WTC11 (cell line): ENCODE measurements around the gene ZBP1. TPM values are rescaled to one million over a fixed set of nuclear protein-coding genes. Genes with fewer than 3 reads are reported as not detected.

ENCODE experiments used
- ATAC-seq: fragments of 200-7000 bp; cut with Tn5 transposase; 2 replicates; pipeline ENCODE4 v1.10.0; 2021; ENCODE audit warnings: mild to moderate bottlenecking, moderate library complexity
- CTCF ChIA-PET: fragments of 300-600 bp; sonication (Branson Sonifier 250); formaldehyde crosslinking; loops from one replicate; lab custom pipeline; 2021; ENCODE audit warnings: antibody characterized with exemption; lab: Charles Lee
- POLR2A ChIA-PET: fragments of 350-600 bp; sonication (Branson Sonifier 250); formaldehyde crosslinking; loops from one replicate; lab custom pipeline; 2021; ENCODE audit warnings: antibody characterized with exemption; lab: Charles Lee
- DNase-seq: peaks from one replicate; pipeline ENCODE4 v3.0.0; 2021; ENCODE audit warnings: low spot score
- H3K27ac Mint-ChIP-seq: 2 replicates; pipeline ENCODE4 v1.8.0; 2021; ENCODE audit warnings: mixed read lengths
- H3K27me3 Mint-ChIP-seq: 2 replicates; pipeline ENCODE4 v1.8.0; 2021; ENCODE audit warnings: low read depth, mild to moderate bottlenecking, moderate library complexity, mixed read lengths
- H3K36me3 Mint-ChIP-seq: 2 replicates; pipeline ENCODE4 v1.8.0; 2021; ENCODE audit warnings: mixed read lengths
- H3K4me1 Mint-ChIP-seq: 2 replicates; pipeline ENCODE4 v1.8.0; 2022; ENCODE audit warnings: mixed read lengths
- H3K4me3 Mint-ChIP-seq: 2 replicates; pipeline ENCODE4 v1.8.0; 2021; ENCODE audit warnings: mild to moderate bottlenecking, moderate library complexity, mixed read lengths
- H3K9me3 Mint-ChIP-seq: 2 replicates; pipeline ENCODE4 v1.8.0; 2021; ENCODE audit warnings: mixed read lengths
- ATF3 ChIP-seq: sonication (generic); formaldehyde crosslinking; conservative IDR thresholded peaks from 2 replicates; pipeline ENCODE4 v1.8.1; 2022; ENCODE audit warnings: mild to moderate bottlenecking, missing genetic modification reagents
- CBFB ChIP-seq: sonication (generic); formaldehyde crosslinking; IDR thresholded peaks from 2 replicates; pipeline ENCODE4 v1.8.1; 2022; ENCODE audit warnings: mild to moderate bottlenecking, low read depth, missing genetic modification reagents
- CTCF ChIP-seq: fragments of 200-600 bp; IDR thresholded peaks from 2 replicates; pipeline ENCODE4 v1.8.0; 2022; ENCODE audit warnings: antibody characterized with exemption
- E2F4 ChIP-seq: sonication (generic); formaldehyde crosslinking; IDR thresholded peaks from 2 replicates; pipeline ENCODE4 v1.8.1; 2022; ENCODE audit warnings: low read depth, mild to moderate bottlenecking, moderate library complexity, missing genetic modification reagents, borderline replicate concordance
- E2F5 ChIP-seq: sonication (generic); formaldehyde crosslinking; IDR thresholded peaks from 2 replicates; pipeline ENCODE4 v1.8.1; 2022; ENCODE audit warnings: mild to moderate bottlenecking, moderate library complexity, missing genetic modification reagents
- EMX1 ChIP-seq: fragments of 250-450 bp; sonication (Bioruptor Pico); IDR thresholded peaks from 2 replicates; pipeline ENCODE4 v1.8.0; 2021; ENCODE audit warnings: mild to moderate bottlenecking
- ESRRA ChIP-seq: sonication (generic); formaldehyde crosslinking; IDR thresholded peaks from 2 replicates; pipeline ENCODE4 v1.8.1; 2022; ENCODE audit warnings: mild to moderate bottlenecking, missing genetic modification reagents, borderline replicate concordance
- GRHL2 ChIP-seq: fragments of 250-450 bp; sonication (Bioruptor Pico); IDR thresholded peaks from 2 replicates; pipeline ENCODE4 v1.8.0; 2022; ENCODE audit warnings: mild to moderate bottlenecking, moderate library complexity; ENCODE audit not compliant: insufficient replicate concordance, severe bottlenecking
- IRF1 ChIP-seq: sonication (generic); formaldehyde crosslinking; IDR thresholded peaks from 2 replicates; pipeline ENCODE4 v1.8.0; 2023; ENCODE audit warnings: missing genetic modification reagents
- NR3C1 ChIP-seq: sonication (generic); formaldehyde crosslinking; conservative IDR thresholded peaks from 2 replicates; pipeline ENCODE4 v1.8.1; 2023; ENCODE audit warnings: low read depth, mild to moderate bottlenecking, missing genetic modification reagents
- OVOL2 ChIP-seq: fragments of 250-450 bp; sonication (Bioruptor Pico); IDR thresholded peaks from 2 replicates; pipeline ENCODE4 v1.9.0; 2021; ENCODE audit warnings: mild to moderate bottlenecking, borderline replicate concordance
- PRRX2 ChIP-seq: fragments of 250-450 bp; sonication (Bioruptor Pico); IDR thresholded peaks from 2 replicates; pipeline ENCODE4 v1.8.0; 2021; ENCODE audit warnings: mild to moderate bottlenecking
- SP1 ChIP-seq: sonication (generic); formaldehyde crosslinking; conservative IDR thresholded peaks from 2 replicates; pipeline ENCODE4 v1.8.1; 2022; ENCODE audit warnings: missing genetic modification reagents
- USF1 ChIP-seq: sonication (generic); formaldehyde crosslinking; IDR thresholded peaks from 2 replicates; pipeline ENCODE4 v1.8.0; 2022; ENCODE audit warnings: mild to moderate bottlenecking, missing genetic modification reagents
- ZMAT4 ChIP-seq: fragments of 250-450 bp; sonication (Bioruptor Pico); IDR thresholded peaks from 2 replicates; pipeline ENCODE4 v1.9.0; 2021; ENCODE audit warnings: mild to moderate bottlenecking
- ZNF396 ChIP-seq: fragments of 250-450 bp; sonication (Bioruptor Pico); IDR thresholded peaks from 2 replicates; pipeline ENCODE4 v1.8.0; 2021; ENCODE audit warnings: mild to moderate bottlenecking, moderate library complexity, borderline replicate concordance
- ZNF532 ChIP-seq: fragments of 250-450 bp; sonication (Bioruptor Pico); IDR thresholded peaks from 2 replicates; pipeline ENCODE4 v1.9.0; 2021; ENCODE audit warnings: mild to moderate bottlenecking, borderline replicate concordance
- ZNF671 ChIP-seq: fragments of 250-450 bp; sonication (Bioruptor Pico); IDR thresholded peaks from 2 replicates; pipeline ENCODE4 v1.8.0; 2021; ENCODE audit warnings: mild to moderate bottlenecking
- total RNA-seq: library from RNA; stranded (reverse); gene quantifications from 3 replicates; pipeline ENCODE4 v1.2.3, GENCODE V29; 2021

Gene ZBP1
- total RNA-seq, 1 experiment from 2014 or later, result not detected

- no peaks in the 10 kb centered on the region for H3K36me3 Mint-ChIP-seq
- H3K4me3 Mint-ChIP-seq, result no peak overlapping the region
- no peak overlapping the region for H3K27ac Mint-ChIP-seq
- no peak for TF ChIP-seq ATF3 (CRISPR knock-in tag)
- TF ChIP-seq CBFB (CRISPR knock-in tag), result no peak
- no peak for TF ChIP-seq ZMAT4 (CRISPR knock-in tag)
- TF ChIP-seq E2F4 (CRISPR knock-in tag), result no peak
- CTCF ChIA-PET, result interaction anchor here (5.8 kb wide), 1 partner anchor 8 kb away, joined by 37 read pairs; the partner anchor contains the start of gene ZBP1
- ATAC-seq (no peak), DNase-seq (no peak)
- no peaks in the 10 kb centered on the region for H3K9me3 Mint-ChIP-seq
- POLR2A ChIA-PET, result no interaction called here
- no peaks in the 10 kb centered on the region; the same call in 1 of the 2 replicates for H3K27me3 Mint-ChIP-seq
- H3K4me1 Mint-ChIP-seq, result peaks cover 7% of the 10 kb centered on the region; the same call in 1 of the 2 replicates
Measured at GRCh38 chr20:57613481-57613921, 6.7 kb downstream of the ZBP1 start.

GRCh38 chr20:57612916-57613315 lies 7.3 kb downstream of the ZBP1 start:
- CTCF ChIA-PET, result interaction anchor here (5.8 kb wide), 1 partner anchor 8 kb away, joined by 37 read pairs; the partner anchor contains the start of gene ZBP1
- H3K4me3 Mint-ChIP-seq, result no peak overlapping the region
- DNase-seq, result no peak

More at GRCh38 chr20:57612916-57613315, 7.3 kb downstream of the ZBP1 start:
- H3K36me3 Mint-ChIP-seq, result no peaks in the 10 kb centered on the region
- TF ChIP-seq GRHL2 (CRISPR knock-in tag), result no peak
- TF ChIP-seq ZNF671 (CRISPR knock-in tag), result no peak
- TF ChIP-seq CTCF, result no peak
- no peak for TF ChIP-seq ZMAT4 (CRISPR knock-in tag)
- TF ChIP-seq PRRX2, result no peak
- no peak for TF ChIP-seq E2F4 (CRISPR knock-in tag)
- TF ChIP-seq NR3C1 (CRISPR knock-in tag), result no peak
- TF ChIP-seq USF1 (CRISPR knock-in tag), result no peak
- TF ChIP-seq ZNF532, result no peak
- no peak for TF ChIP-seq IRF1
- TF ChIP-seq OVOL2, result no peak
- TF ChIP-seq SP1 (CRISPR knock-in tag), result no peak
- TF ChIP-seq EMX1, result no peak
- no peak for TF ChIP-seq ESRRA (CRISPR knock-in tag)
- TF ChIP-seq ZNF396 (CRISPR knock-in tag), result no peak
- no peak for TF ChIP-seq ATF3 (CRISPR knock-in tag)
- no peak for TF ChIP-seq E2F5 (CRISPR knock-in tag)
- TF ChIP-seq, all 79 proteins: peak for 0
- POLR2A ChIA-PET, result interaction anchor here (1.3 kb wide), 1 partner anchor 17 kb away, joined by 3 read pairs; no protein-coding TSS in a partner anchor
- ATAC-seq, result no peak
- H3K4me1 Mint-ChIP-seq, result peaks cover 7% of the 10 kb centered on the region; the same call in 1 of the 2 replicates
- H3K27me3 Mint-ChIP-seq, result no peaks in the 10 kb centered on the region
- no peak overlapping the region for H3K27ac Mint-ChIP-seq
- H3K9me3 Mint-ChIP-seq, result no peaks in the 10 kb centered on the region
